Urothelium cell line (cell line): ENCODE results near the gene LSM4.

ENCODE experiments used
- DNase-seq: peaks from one replicate; pipeline ENCODE4 v3.0.0; 2011; ENCODE audit warnings: low spot score, mixed read lengths
- FAIRE-seq: peaks from 2 replicates; lab custom pipeline; 2011; peaks lifted over from hg19 to GRCh38; lab: Jason Lieb, UNC

Gene LSM4

GRCh38 chr19:18261474-18261873, 61.4 kb downstream of the LSM4 start:
- FAIRE-seq, result no peak

GRCh38 chr19:18259893-18260292, 63.0 kb downstream of the LSM4 start:
- DNase-seq, result no peak
- no peak for FAIRE-seq

More at GRCh38 chr19:18261474-18261873, 61.4 kb downstream of the LSM4 start:
- DNase-seq, result no peak

- DNase-seq, result no peak
- no peak for FAIRE-seq
These were observed 65.1 kb downstream of the LSM4 start for GRCh38 chr19:18257503-18258470.
